ENCODE measurements around the gene PALLD. TPM values are rescaled to one million over a fixed set of nuclear protein-coding genes. Genes with fewer than 3 reads are reported as not detected.

PALLD gene
- total and polyA plus RNA-seq, 2 of the 8 experiments (the other 6 are each of a cell fraction or from before 2014, with no cell fraction given) = 10.5 to 25.0 TPM

GRCh38 chr4:168825975-168826374, 329.1 kb downstream of the PALLD start:
- H4K20me1 ChIP-seq (replicated peaks in 1 of 2; ENCODE audit: control insufficient read depth in 1 of 2, insufficient read depth in 2 of 2, low read length in 2 of 2) = no peaks in the 10 kb centered on the region
- H2BK12ac ChIP-seq (ENCODE audit: low read depth, low read length) = no peak overlapping the region
- H3K4ac ChIP-seq (replicated peaks; ENCODE audit: insufficient read length, low read depth, low read length) = no peak overlapping the region
- no peak overlapping the region for H3K4me3 ChIP-seq (ENCODE audit: extremely low read depth in 1 of 4, insufficient read depth in 2 of 4, low read depth in 3 of 4, low read length in 4 of 4)
- H3K79me1 ChIP-seq (ENCODE audit: low read depth, low read length) = no peaks in the 10 kb centered on the region
- no peak overlapping the region for H4K5ac ChIP-seq (ENCODE audit: insufficient read length, low read depth, low read length)
- no peak overlapping the region for H2BK5ac ChIP-seq (ENCODE audit: low read depth, low read length)
- no peak overlapping the region for H4K91ac ChIP-seq (replicated peaks; ENCODE audit: insufficient read length, low read length)
- TF ChIP-seq BCL11A (IDR thresholded peaks at IDR 0.05; ENCODE audit: low read depth in 2 of 2, low read length in 2 of 2) (no peak), ASH2L (IDR thresholded peaks at IDR 0.05; ENCODE audit: low read length) (no peak), CEBPB (IDR thresholded peaks at IDR 0.05; ENCODE audit: low read depth, low read length) (no peak), CHD2 (IDR thresholded peaks at IDR 0.05; ENCODE audit: low read length) (no peak), KDM4A (IDR thresholded peaks at IDR 0.05; ENCODE audit: low read depth, low read length, severe bottlenecking) (no peak), SP1 (IDR thresholded peaks at IDR 0.05; ENCODE audit: low read depth, low read length) (no peak), GABPA (IDR thresholded peaks at IDR 0.05; ENCODE audit: borderline replicate concordance, insufficient read depth, low read length) (no peak), ZNF274 (IDR thresholded peaks at IDR 0.05; ENCODE audit: borderline replicate concordance, extremely low read depth, low read length) (no peak), POLR2A (IDR thresholded peaks at IDR 0.05; ENCODE audit: control extremely low read depth in 1 of 2, low read depth in 2 of 2, low read length in 2 of 2) (no peak), HDAC6 (IDR thresholded peaks at IDR 0.05; ENCODE audit: low read depth, low read length) (no peak), MAFK (IDR thresholded peaks at IDR 0.05; ENCODE audit: low read depth, low read length) (no peak)
- no peak overlapping the region for H3K23ac ChIP-seq (ENCODE audit: insufficient read length)
- H4K8ac ChIP-seq (ENCODE audit: extremely low read depth, insufficient read depth, low read length) = no peak overlapping the region
- FAIRE-seq (no peak), DNase-seq (ENCODE audit: low read depth in 1 of 2, low spot score in 2 of 2) (no peak)
- 91% methylated on average over 3 of the region's 3 CpGs; no CpG with 5 or more reads in 1 of the 2 experiments for WGBS, 2 experiments (ENCODE audit: extremely low coverage in 1 of 2, insufficient coverage in 1 of 2, insufficient read length in 1 of 2, insufficient replicate concordance in 2 of 2, low coverage in 1 of 2, low lambda C conversion rate in 2 of 2, missing lambda C conversion rate in 1 of 2)
- H3K23me2 ChIP-seq (ENCODE audit: low read depth, low read length) = no peaks in the 10 kb centered on the region
- no peak overlapping the region for H2BK20ac ChIP-seq (ENCODE audit: low read length)
- peaks cover 0 to 5% (median 2%) of the 10 kb centered on the region in 4 experiments; a peak in 3 of 7 replicates for H3K27me3 ChIP-seq (replicated peaks in 1 of 4; ENCODE audit: control insufficient read depth in 3 of 4, extremely low read depth in 1 of 4, insufficient read depth in 3 of 4, low read length in 3 of 4)
- H3K27ac ChIP-seq (ENCODE audit: low read depth, low read length) = no peak overlapping the region
- no peak overlapping the region for H3K56ac ChIP-seq (replicated peaks; ENCODE audit: insufficient read length, low read depth, low read length)
- no peak overlapping the region for H2AFZ ChIP-seq (ENCODE audit: low read length)
- no peak overlapping the region for H2BK120ac ChIP-seq (replicated peaks; ENCODE audit: low read depth, low read length)
- H3K9ac ChIP-seq (replicated peaks in 1 of 4; ENCODE audit: extremely low read depth in 1 of 4, low read depth in 3 of 4, low read length in 3 of 4) = no peak overlapping the region
- H3K79me2 ChIP-seq (ENCODE audit: control insufficient read depth in 1 of 2, insufficient read depth in 2 of 2, low read length in 2 of 2) = no peaks in the 10 kb centered on the region
- no peak overlapping the region for H3K18ac ChIP-seq (ENCODE audit: extremely low read depth, low read length)
- no peak overlapping the region for H2AK5ac ChIP-seq (ENCODE audit: low read depth, low read length)
- no peak overlapping the region for H3K4me2 ChIP-seq (ENCODE audit: insufficient read depth in 1 of 2, low read depth in 2 of 2, low read length in 2 of 2)
- CTCF ChIA-PET (ENCODE audit: partially characterized antibody) = interaction anchor here (0.6 to 2.5 kb wide), 4 partner anchors 10 to 168 kb away, joined by 3 to 6 read pairs (median 4); no protein-coding TSS in a partner anchor
- POLR2A ChIA-PET (ENCODE audit: partially characterized antibody) = interaction anchor here (1.3 kb wide), 1 partner anchor 9 kb away, joined by 6 read pairs; no protein-coding TSS in a partner anchor
- H3K14ac ChIP-seq (ENCODE audit: insufficient read length) = no peak overlapping the region
- H3K4me1 ChIP-seq (replicated peaks in 1 of 4; ENCODE audit: control insufficient read depth in 3 of 4, insufficient read depth in 4 of 4, low read length in 3 of 4) = peaks cover 0 to 3% (median under 1%) of the 10 kb centered on the region in 4 experiments; a peak in 1 of 7 replicates
- H2BK15ac ChIP-seq (ENCODE audit: low read length) = no peak overlapping the region
- H3K36me3 ChIP-seq (ENCODE audit: control insufficient read depth in 2 of 4, insufficient read depth in 4 of 4, low read length in 3 of 4) = no peaks in the 10 kb centered on the region
- no peaks in the 10 kb centered on the region for H3K9me3 ChIP-seq (ENCODE audit: insufficient read depth in 2 of 2, low read depth in 1 of 2, low read length in 1 of 2)

Measured in H1 (cell line).